ENCODE results near the gene SPOCD1.

The SPOCD1 gene

GRCh38 chr1:31755850-31756492, 59.9 kb downstream of the SPOCD1 start:
- DNase-seq (ENCODE audit: low read depth) = no peak

GRCh38 chr1:31755197-31755611, 60.6 kb downstream of the SPOCD1 start:
- DNase-seq (ENCODE audit: low read depth) = no peak

- DNase-seq (ENCODE audit: low read depth) = no peak
Measured at GRCh38 chr1:31754397-31754796, 61.4 kb downstream of the SPOCD1 start.

- no peak for DNase-seq (ENCODE audit: low read depth)
Measured at GRCh38 chr1:31753707-31754349, 62.0 kb downstream of the SPOCD1 start.

- no peak for DNase-seq (ENCODE audit: low read depth)
Measured at GRCh38 chr1:31752952-31753475, 62.8 kb downstream of the SPOCD1 start.

- no peak for DNase-seq (ENCODE audit: low read depth)
Measured at GRCh38 chr1:31752258-31752657, 63.6 kb downstream of the SPOCD1 start.

- no peak for DNase-seq (ENCODE audit: low read depth)
Measured at GRCh38 chr1:31751822-31752241, 64.0 kb downstream of the SPOCD1 start.

- DNase-seq (ENCODE audit: low read depth) = no peak
Measured at GRCh38 chr1:31750858-31751510, 64.8 kb downstream of the SPOCD1 start.

GRCh38 chr1:31749785-31750735, 65.8 kb downstream of the SPOCD1 start:
- DNase-seq (ENCODE audit: low read depth) = no peak

GRCh38 chr1:31748365-31748764, 67.5 kb downstream of the SPOCD1 start:
- no peak for DNase-seq (ENCODE audit: low read depth)

GRCh38 chr1:31747304-31747703, 68.5 kb downstream of the SPOCD1 start:
- no peak for DNase-seq (ENCODE audit: low read depth)

- DNase-seq (ENCODE audit: low read depth) = no peak
Measured at GRCh38 chr1:31746687-31747086, 69.1 kb downstream of the SPOCD1 start.

- no peak for DNase-seq (ENCODE audit: low read depth)
Measured at GRCh38 chr1:31745946-31746670, 69.7 kb downstream of the SPOCD1 start.

GRCh38 chr1:31745096-31745945, 70.5 kb downstream of the SPOCD1 start:
- DNase-seq (ENCODE audit: low read depth) = peak; percentile 24

- no peak for DNase-seq (ENCODE audit: low read depth)
Measured at GRCh38 chr1:31744165-31744888, 71.5 kb downstream of the SPOCD1 start.

- DNase-seq (ENCODE audit: low read depth) = no peak
Measured at GRCh38 chr1:31742462-31743212, 73.2 kb downstream of the SPOCD1 start.
